Measurements from ENCODE around the gene EXOC4. TPM values are rescaled to one million over a fixed set of nuclear protein-coding genes. Genes with fewer than 3 reads are reported as not detected.

Gene EXOC4
- total RNA-seq, 1 experiment from 2014 or later: 71.0 TPM

DNA sequence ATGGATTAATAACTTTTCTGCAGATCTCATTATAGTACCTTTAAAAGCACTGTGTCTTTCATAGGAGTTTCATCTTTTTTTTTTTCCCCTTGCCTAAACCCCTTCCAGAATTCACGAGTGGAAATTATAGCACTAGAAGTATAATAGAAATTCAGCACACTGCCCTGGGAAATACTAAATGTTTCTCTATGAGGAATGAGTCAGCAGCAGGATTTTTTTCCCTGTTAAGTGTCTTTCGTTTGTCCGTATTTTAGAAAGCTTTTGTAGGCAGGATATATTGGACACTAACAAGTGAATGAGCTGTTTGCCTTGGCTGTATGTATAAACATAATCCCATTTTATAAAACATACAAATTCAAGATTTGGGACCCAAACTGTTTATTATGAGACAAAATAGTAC is 105.8 kb downstream of the EXOC4 start:
- Histone ChIP-seq H3K4me3 (ENCODE audit: low read depth in 2 of 2, low read length in 2 of 2) (no peak overlapping the region), H3K27me3 (ENCODE audit: control insufficient read depth, insufficient read depth, low read length) (no peaks in the 10 kb centered on the region), H3K27ac (ENCODE audit: low read length) (no peak overlapping the region), H3K36me3 (ENCODE audit: control insufficient read depth, insufficient read depth, low read length) (no peaks in the 10 kb centered on the region), H3K9me3 (ENCODE audit: control insufficient read depth, insufficient read depth, low read depth, low read length) (no peaks in the 10 kb centered on the region), H3K4me1 (ENCODE audit: control insufficient read depth, insufficient read depth, low read length) (no peaks in the 10 kb centered on the region)
- BruUV-seq (replicated peaks): no TSS peak
- TF ChIP-seq, protein P1, sequence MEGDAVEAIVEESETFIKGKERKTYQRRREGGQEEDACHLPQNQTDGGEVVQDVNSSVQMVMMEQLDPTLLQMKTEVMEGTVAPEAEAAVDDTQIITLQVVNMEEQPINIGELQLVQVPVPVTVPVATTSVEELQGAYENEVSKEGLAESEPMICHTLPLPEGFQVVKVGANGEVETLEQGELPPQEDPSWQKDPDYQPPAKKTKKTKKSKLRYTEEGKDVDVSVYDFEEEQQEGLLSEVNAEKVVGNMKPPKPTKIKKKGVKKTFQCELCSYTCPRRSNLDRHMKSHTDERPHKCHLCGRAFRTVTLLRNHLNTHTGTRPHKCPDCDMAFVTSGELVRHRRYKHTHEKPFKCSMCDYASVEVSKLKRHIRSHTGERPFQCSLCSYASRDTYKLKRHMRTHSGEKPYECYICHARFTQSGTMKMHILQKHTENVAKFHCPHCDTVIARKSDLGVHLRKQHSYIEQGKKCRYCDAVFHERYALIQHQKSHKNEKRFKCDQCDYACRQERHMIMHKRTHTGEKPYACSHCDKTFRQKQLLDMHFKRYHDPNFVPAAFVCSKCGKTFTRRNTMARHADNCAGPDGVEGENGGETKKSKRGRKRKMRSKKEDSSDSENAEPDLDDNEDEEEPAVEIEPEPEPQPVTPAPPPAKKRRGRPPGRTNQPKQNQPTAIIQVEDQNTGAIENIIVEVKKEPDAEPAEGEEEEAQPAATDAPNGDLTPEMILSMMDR (IDR thresholded peaks at IDR 0.05): no peak
- TF ChIP-seq POLR2AphosphoS5 (IDR thresholded peaks at IDR 0.05; ENCODE audit: low read depth, low read length): no peak
- no peak for TF ChIP-seq TCF7L2 (IDR thresholded peaks at IDR 0.05; ENCODE audit: low read depth, low read length)
- TF ChIP-seq SIN3A (IDR thresholded peaks at IDR 0.05; ENCODE audit: borderline replicate concordance, insufficient read depth, low read depth, low read length): no peak
- TF ChIP-seq, protein P2, sequence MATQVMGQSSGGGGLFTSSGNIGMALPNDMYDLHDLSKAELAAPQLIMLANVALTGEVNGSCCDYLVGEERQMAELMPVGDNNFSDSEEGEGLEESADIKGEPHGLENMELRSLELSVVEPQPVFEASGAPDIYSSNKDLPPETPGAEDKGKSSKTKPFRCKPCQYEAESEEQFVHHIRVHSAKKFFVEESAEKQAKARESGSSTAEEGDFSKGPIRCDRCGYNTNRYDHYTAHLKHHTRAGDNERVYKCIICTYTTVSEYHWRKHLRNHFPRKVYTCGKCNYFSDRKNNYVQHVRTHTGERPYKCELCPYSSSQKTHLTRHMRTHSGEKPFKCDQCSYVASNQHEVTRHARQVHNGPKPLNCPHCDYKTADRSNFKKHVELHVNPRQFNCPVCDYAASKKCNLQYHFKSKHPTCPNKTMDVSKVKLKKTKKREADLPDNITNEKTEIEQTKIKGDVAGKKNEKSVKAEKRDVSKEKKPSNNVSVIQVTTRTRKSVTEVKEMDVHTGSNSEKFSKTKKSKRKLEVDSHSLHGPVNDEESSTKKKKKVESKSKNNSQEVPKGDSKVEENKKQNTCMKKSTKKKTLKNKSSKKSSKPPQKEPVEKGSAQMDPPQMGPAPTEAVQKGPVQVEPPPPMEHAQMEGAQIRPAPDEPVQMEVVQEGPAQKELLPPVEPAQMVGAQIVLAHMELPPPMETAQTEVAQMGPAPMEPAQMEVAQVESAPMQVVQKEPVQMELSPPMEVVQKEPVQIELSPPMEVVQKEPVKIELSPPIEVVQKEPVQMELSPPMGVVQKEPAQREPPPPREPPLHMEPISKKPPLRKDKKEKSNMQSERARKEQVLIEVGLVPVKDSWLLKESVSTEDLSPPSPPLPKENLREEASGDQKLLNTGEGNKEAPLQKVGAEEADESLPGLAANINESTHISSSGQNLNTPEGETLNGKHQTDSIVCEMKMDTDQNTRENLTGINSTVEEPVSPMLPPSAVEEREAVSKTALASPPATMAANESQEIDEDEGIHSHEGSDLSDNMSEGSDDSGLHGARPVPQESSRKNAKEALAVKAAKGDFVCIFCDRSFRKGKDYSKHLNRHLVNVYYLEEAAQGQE (IDR thresholded peaks at IDR 0.05; ENCODE audit: insufficient read depth in 1 of 2, low read depth in 2 of 2, low read length in 1 of 2): no peak
- POLR2A ChIA-PET: no interaction called here
- DNase-seq (ENCODE audit: low read depth, low spot score): no peak
- in situ Hi-C loops (cut with HindIII; ENCODE audit: low pct_unique_long_range_greater_than_20kb, low sequenced_read_pairs) (no loop called here), intact Hi-C loops (cut with micrococcal nuclease; ENCODE audit: unreplicated experiment) (no loop called here)
- CTCF ChIA-PET: no interaction called here
- no peak for ATAC-seq

DNA sequence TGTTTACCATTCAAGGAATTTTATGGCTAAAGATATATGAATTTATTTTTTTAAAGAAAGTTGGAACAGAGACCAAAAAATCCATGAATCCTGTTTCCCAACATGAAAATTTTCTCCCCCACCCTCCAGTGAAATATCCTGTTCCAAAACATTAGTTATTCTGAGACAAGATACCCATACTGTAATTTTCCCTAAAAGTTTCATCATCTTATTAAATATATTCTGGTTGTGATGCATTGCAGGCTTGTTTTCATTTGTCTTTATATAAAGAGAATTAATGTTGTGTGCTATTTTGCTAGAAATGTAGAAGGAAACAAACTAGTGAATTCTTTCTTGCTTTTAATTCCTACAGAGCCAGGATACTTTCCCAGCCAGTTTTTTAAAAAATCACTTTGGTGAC is 106.6 kb downstream of the EXOC4 start:
- ChIA-PET POLR2A (no interaction called here), CTCF (no interaction called here)
- no TSS peak for BruUV-seq (replicated peaks)

More for the DNA sequence above, 106.6 kb downstream of the EXOC4 start:
- no peak for DNase-seq (ENCODE audit: low read depth, low spot score)
- no peaks in the 10 kb centered on the region for H3K4me1 ChIP-seq (ENCODE audit: control insufficient read depth, insufficient read depth, low read length)
- H3K36me3 ChIP-seq (ENCODE audit: control insufficient read depth, insufficient read depth, low read length): no peaks in the 10 kb centered on the region
- no peak overlapping the region for H3K4me3 ChIP-seq (ENCODE audit: low read depth in 2 of 2, low read length in 2 of 2)
- no peaks in the 10 kb centered on the region for H3K9me3 ChIP-seq (ENCODE audit: control insufficient read depth, insufficient read depth, low read depth, low read length)
- intact Hi-C loops (cut with micrococcal nuclease; ENCODE audit: unreplicated experiment) (no loop called here), in situ Hi-C loops (cut with HindIII; ENCODE audit: low pct_unique_long_range_greater_than_20kb, low sequenced_read_pairs) (no loop called here)
- TF ChIP-seq POLR2AphosphoS5 (IDR thresholded peaks at IDR 0.05; ENCODE audit: low read depth, low read length): no peak
- TF ChIP-seq, protein P1 (IDR thresholded peaks at IDR 0.05): no peak
- TF ChIP-seq TCF7L2 (IDR thresholded peaks at IDR 0.05; ENCODE audit: low read depth, low read length): no peak
- TF ChIP-seq, protein P2 (IDR thresholded peaks at IDR 0.05; ENCODE audit: insufficient read depth in 1 of 2, low read depth in 2 of 2, low read length in 1 of 2): no peak
- no peak for TF ChIP-seq SIN3A (IDR thresholded peaks at IDR 0.05; ENCODE audit: borderline replicate concordance, insufficient read depth, low read depth, low read length)
- H3K27me3 ChIP-seq (ENCODE audit: control insufficient read depth, insufficient read depth, low read length): no peaks in the 10 kb centered on the region
- no peak for ATAC-seq
- H3K27ac ChIP-seq (ENCODE audit: low read length): no peak overlapping the region

Data from Panc1 (cell line).